ENCODE results near the gene IRX6. TPM values are rescaled to one million over a fixed set of nuclear protein-coding genes. Genes with fewer than 3 reads are reported as not detected.

Gene IRX6
- total RNA-seq = not detected

GRCh38 chr16:55323637-55324271 is at the start of gene IRX6:
TSS of gene IRX6 (plus strand) at chr16:55324203. CDS start at chr16:55325092, 889 bp downstream.
- no peaks in the 10 kb centered on the region for H3K9me3 Mint-ChIP-seq (ENCODE audit: low read depth)
- no peak within 1 kb of the TSS for H3K27ac Mint-ChIP-seq
- no peaks in the 10 kb centered on the region for H3K36me3 Mint-ChIP-seq
- CTCF ChIA-PET = no interaction called here
- ATAC-seq (no peak), DNase-seq (no peak)
- peaks cover 3% of the 10 kb centered on the region for H3K4me1 Mint-ChIP-seq
- H3K4me3 Mint-ChIP-seq = no peak within 1 kb of the TSS
- H3K27me3 Mint-ChIP-seq = peaks cover 45% of the 10 kb centered on the region

DNA sequence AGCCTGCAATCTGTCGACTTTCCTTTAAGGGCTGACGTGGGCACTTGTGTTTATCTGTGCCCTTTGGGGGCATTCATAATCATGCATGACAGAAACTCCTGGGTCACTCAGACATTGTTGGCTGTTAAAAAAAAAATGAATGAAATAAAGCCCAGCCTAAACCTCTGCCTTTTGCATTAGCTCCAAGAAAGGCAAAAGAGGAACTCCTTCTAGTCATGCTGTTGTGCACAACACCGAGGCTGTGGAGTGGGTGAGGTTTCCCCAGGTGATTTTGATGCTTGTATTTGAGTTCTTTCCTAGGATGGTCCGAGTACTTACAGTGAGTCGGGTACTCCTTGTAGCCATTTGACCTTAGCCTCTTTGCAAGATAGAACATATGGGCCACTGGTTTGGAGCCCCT is 49.6 kb upstream of the IRX6 start:
- Mint-ChIP-seq H3K27ac (no peak overlapping the region), H3K4me3 (no peak overlapping the region)
- CTCF ChIA-PET = no interaction called here

GRCh38 chr16:55275167-55275566 is 48.8 kb upstream of the IRX6 start:
- no peak for ATAC-seq
- CTCF ChIA-PET = no interaction called here
- Mint-ChIP-seq H3K4me1 (no peaks in the 10 kb centered on the region), H3K9me3 (ENCODE audit: low read depth) (no peaks in the 10 kb centered on the region), H3K36me3 (no peaks in the 10 kb centered on the region), H3K27ac (no peak overlapping the region), H3K27me3 (no peaks in the 10 kb centered on the region), H3K4me3 (no peak overlapping the region)
- DNase-seq = no peak

More for the DNA sequence above, 49.6 kb upstream of the IRX6 start:
- Mint-ChIP-seq H3K36me3 (no peaks in the 10 kb centered on the region), H3K4me1 (no peaks in the 10 kb centered on the region), H3K27me3 (no peaks in the 10 kb centered on the region), H3K9me3 (ENCODE audit: low read depth) (no peaks in the 10 kb centered on the region)
- no peak for ATAC-seq
- DNase-seq = no peak

GRCh38 chr16:55275869-55276268 is 48.1 kb upstream of the IRX6 start:
- Mint-ChIP-seq H3K36me3 (no peaks in the 10 kb centered on the region), H3K4me1 (no peaks in the 10 kb centered on the region), H3K27me3 (no peaks in the 10 kb centered on the region), H3K27ac (no peak overlapping the region), H3K9me3 (ENCODE audit: low read depth) (no peaks in the 10 kb centered on the region), H3K4me3 (no peak overlapping the region)
- DNase-seq = no peak
- CTCF ChIA-PET = no interaction called here
- ATAC-seq = no peak

DNA sequence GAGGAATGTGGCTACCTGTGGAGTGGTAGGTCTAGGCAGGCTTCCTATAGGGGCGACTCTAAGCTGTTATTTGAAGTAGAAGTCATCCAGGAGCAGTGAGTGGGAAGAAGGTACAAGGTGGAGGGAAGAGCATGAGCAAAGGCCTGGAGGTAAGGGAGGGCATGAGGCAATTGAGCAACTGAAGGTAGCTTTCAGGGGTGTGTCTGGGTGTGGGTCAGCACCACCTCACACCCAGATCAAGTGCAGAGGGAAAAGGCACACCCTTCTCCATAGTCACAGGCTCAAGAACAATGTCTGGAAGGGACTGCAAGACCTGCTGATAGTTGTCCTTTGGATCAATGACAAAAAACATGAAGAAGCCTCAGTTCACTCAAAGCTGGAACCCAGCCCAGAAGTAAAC is 46.5 kb upstream of the IRX6 start:
- ATAC-seq = no peak
- CTCF ChIA-PET = no interaction called here
- no peaks in the 10 kb centered on the region for H3K36me3 Mint-ChIP-seq
- no peaks in the 10 kb centered on the region for H3K9me3 Mint-ChIP-seq (ENCODE audit: low read depth)
- no peak for DNase-seq
- H3K4me1 Mint-ChIP-seq = no peaks in the 10 kb centered on the region
- H3K27ac Mint-ChIP-seq = no peak overlapping the region
- H3K27me3 Mint-ChIP-seq = no peaks in the 10 kb centered on the region
- H3K4me3 Mint-ChIP-seq = no peak overlapping the region

- CTCF ChIA-PET = no interaction called here
- DNase-seq = no peak
- H3K36me3 Mint-ChIP-seq = no peaks in the 10 kb centered on the region
- no peak overlapping the region for H3K4me3 Mint-ChIP-seq
- no peak for ATAC-seq
- H3K27ac Mint-ChIP-seq = no peak overlapping the region
- H3K27me3 Mint-ChIP-seq = no peaks in the 10 kb centered on the region
- H3K9me3 Mint-ChIP-seq (ENCODE audit: low read depth) = no peaks in the 10 kb centered on the region
- H3K4me1 Mint-ChIP-seq = no peaks in the 10 kb centered on the region
These were observed 44.4 kb upstream of the IRX6 start for GRCh38 chr16:55279598-55279997.

DNA sequence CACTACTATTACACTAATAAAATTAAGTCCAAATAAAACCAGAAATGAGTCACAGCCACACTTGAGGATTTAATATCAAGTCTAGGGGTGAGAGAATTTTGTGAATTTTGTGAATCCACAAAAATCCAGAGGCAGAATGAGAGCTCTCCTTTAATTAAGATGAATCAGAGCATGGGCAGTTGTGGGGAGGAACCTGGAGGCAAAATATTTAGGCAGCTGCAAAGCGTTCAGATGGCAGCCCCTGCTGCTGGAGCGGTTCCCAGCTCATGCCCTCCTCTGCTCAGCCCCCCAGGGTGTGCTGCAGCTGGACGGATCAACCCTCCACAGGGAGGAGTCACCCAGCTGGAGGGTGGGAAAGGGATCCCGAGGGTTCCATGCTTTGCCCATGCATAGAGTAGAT is 43.4 kb upstream of the IRX6 start:
- Mint-ChIP-seq H3K4me1 (no peaks in the 10 kb centered on the region), H3K27ac (no peak overlapping the region), H3K9me3 (ENCODE audit: low read depth) (no peaks in the 10 kb centered on the region), H3K4me3 (no peak overlapping the region), H3K27me3 (no peaks in the 10 kb centered on the region), H3K36me3 (no peaks in the 10 kb centered on the region)
- CTCF ChIA-PET = no interaction called here
- ATAC-seq (no peak), DNase-seq (no peak)

- H3K27me3 Mint-ChIP-seq = no peaks in the 10 kb centered on the region
- ATAC-seq (no peak), DNase-seq (no peak)
- no peak overlapping the region for H3K4me3 Mint-ChIP-seq
- CTCF ChIA-PET = no interaction called here
- peaks cover 4% of the 10 kb centered on the region for H3K9me3 Mint-ChIP-seq (ENCODE audit: low read depth)
- H3K27ac Mint-ChIP-seq = no peak overlapping the region
- H3K36me3 Mint-ChIP-seq = no peaks in the 10 kb centered on the region
- no peaks in the 10 kb centered on the region for H3K4me1 Mint-ChIP-seq
These were observed 41.6 kb upstream of the IRX6 start for GRCh38 chr16:55282441-55282840.

- Mint-ChIP-seq H3K4me3 (no peak overlapping the region), H3K36me3 (no peaks in the 10 kb centered on the region), H3K27ac (no peak overlapping the region), H3K27me3 (no peaks in the 10 kb centered on the region), H3K9me3 (ENCODE audit: low read depth) (peaks cover 5% of the 10 kb centered on the region), H3K4me1 (no peaks in the 10 kb centered on the region)
- CTCF ChIA-PET = no interaction called here
- DNase-seq (no peak), ATAC-seq (no peak)
These were observed 39.9 kb upstream of the IRX6 start for GRCh38 chr16:55283812-55284717.

DNA sequence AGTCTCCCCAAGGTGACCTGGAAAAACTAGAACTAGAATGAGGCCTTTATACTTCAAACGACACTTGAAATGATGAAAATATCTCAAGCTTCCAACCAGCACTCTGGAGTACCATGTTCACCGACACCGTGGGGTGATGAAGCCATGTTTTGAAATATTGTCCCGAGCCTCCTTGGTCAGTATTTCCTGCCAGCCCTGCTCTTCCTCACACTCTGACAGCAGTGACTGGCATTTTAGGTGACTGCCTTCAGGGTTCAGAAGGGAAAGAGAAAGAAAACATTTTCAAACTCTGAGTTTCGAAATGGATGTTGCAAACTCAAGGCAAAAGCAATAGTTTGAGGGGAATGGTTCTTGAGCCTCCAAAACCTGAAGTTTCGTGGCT is 39.3 kb upstream of the IRX6 start:
- ATAC-seq (no peak), DNase-seq (no peak)
- CTCF ChIA-PET = no interaction called here
- no peaks in the 10 kb centered on the region for H3K4me1 Mint-ChIP-seq
- peaks cover 7% of the 10 kb centered on the region for H3K9me3 Mint-ChIP-seq (ENCODE audit: low read depth)
- no peak overlapping the region for H3K27ac Mint-ChIP-seq
- no peaks in the 10 kb centered on the region for H3K27me3 Mint-ChIP-seq
- H3K36me3 Mint-ChIP-seq = no peaks in the 10 kb centered on the region
- no peak overlapping the region for H3K4me3 Mint-ChIP-seq

GRCh38 chr16:55285586-55285985 is 38.4 kb upstream of the IRX6 start:
- ATAC-seq (no peak), DNase-seq (no peak)
- Mint-ChIP-seq H3K9me3 (ENCODE audit: low read depth) (peaks cover 7% of the 10 kb centered on the region), H3K4me3 (no peak overlapping the region), H3K27me3 (no peaks in the 10 kb centered on the region), H3K36me3 (no peaks in the 10 kb centered on the region), H3K4me1 (no peaks in the 10 kb centered on the region), H3K27ac (no peak overlapping the region)
- CTCF ChIA-PET = no interaction called here

DNA sequence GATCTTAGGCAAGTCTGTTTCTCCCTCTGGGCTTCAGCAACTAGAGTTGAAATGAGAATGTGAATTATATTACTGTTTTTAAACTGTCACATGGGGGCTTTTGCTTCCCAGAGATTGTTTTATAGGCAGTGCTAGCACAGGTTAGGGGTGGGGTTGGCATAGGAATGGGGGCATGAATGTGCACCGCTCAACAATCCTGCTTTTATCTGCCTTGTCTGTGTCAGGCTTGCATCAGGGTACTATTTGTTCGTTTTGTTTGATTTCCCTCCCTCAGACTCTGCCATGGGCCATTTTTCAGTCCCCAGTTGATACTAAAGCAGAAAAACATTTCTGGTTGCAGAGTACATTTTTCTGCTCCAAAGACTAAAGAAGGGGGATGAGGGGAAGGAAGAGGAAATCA is 34.6 kb upstream of the IRX6 start:
- Mint-ChIP-seq H3K4me3 (no peak overlapping the region), H3K27ac (no peak overlapping the region), H3K36me3 (no peaks in the 10 kb centered on the region), H3K4me1 (no peaks in the 10 kb centered on the region), H3K27me3 (no peaks in the 10 kb centered on the region), H3K9me3 (ENCODE audit: low read depth) (peaks cover 7% of the 10 kb centered on the region)
- no peak for DNase-seq
- no peak for ATAC-seq
- CTCF ChIA-PET = no interaction called here

GRCh38 chr16:55291847-55292246 is 32.2 kb upstream of the IRX6 start:
- no peak for DNase-seq
- Mint-ChIP-seq H3K9me3 (ENCODE audit: low read depth) (peaks cover 7% of the 10 kb centered on the region), H3K27ac (no peak overlapping the region), H3K27me3 (no peaks in the 10 kb centered on the region), H3K4me1 (no peaks in the 10 kb centered on the region), H3K4me3 (no peak overlapping the region), H3K36me3 (no peaks in the 10 kb centered on the region)
- no peak for ATAC-seq
- CTCF ChIA-PET = no interaction called here

DNA sequence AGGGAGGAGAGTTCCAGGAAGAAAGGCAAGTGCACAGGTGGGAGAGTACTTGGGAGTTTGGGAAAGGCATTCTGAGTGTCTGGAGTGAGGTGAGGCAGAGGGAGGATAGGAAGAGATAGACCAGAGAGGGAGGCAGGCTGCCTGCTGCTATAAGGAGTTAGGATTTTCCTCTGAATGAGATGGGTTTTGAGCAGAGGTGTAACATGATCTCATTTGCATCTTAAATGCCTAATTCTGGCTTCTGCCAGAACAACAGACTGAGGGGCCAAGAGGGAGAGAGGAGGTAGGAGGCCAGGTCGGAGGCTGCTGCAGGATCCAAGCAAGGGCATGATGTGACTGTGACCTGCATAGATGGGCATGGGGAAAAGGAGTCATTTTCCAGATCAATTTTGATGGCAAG is 31.5 kb upstream of the IRX6 start:
- DNase-seq (no peak), ATAC-seq (no peak)
- Mint-ChIP-seq H3K27ac (no peak overlapping the region), H3K36me3 (no peaks in the 10 kb centered on the region), H3K4me3 (no peak overlapping the region), H3K9me3 (ENCODE audit: low read depth) (peaks cover 2% of the 10 kb centered on the region), H3K4me1 (no peaks in the 10 kb centered on the region), H3K27me3 (no peaks in the 10 kb centered on the region)
- CTCF ChIA-PET = no interaction called here
